ENCODE measurements around the gene ROMO1. TPM values are rescaled to one million over a fixed set of nuclear protein-coding genes. Genes with fewer than 3 reads are reported as not detected.

The ROMO1 gene
- total RNA-seq, 2 experiments from 2014 or later, result 32.9 to 35.8 TPM

DNA sequence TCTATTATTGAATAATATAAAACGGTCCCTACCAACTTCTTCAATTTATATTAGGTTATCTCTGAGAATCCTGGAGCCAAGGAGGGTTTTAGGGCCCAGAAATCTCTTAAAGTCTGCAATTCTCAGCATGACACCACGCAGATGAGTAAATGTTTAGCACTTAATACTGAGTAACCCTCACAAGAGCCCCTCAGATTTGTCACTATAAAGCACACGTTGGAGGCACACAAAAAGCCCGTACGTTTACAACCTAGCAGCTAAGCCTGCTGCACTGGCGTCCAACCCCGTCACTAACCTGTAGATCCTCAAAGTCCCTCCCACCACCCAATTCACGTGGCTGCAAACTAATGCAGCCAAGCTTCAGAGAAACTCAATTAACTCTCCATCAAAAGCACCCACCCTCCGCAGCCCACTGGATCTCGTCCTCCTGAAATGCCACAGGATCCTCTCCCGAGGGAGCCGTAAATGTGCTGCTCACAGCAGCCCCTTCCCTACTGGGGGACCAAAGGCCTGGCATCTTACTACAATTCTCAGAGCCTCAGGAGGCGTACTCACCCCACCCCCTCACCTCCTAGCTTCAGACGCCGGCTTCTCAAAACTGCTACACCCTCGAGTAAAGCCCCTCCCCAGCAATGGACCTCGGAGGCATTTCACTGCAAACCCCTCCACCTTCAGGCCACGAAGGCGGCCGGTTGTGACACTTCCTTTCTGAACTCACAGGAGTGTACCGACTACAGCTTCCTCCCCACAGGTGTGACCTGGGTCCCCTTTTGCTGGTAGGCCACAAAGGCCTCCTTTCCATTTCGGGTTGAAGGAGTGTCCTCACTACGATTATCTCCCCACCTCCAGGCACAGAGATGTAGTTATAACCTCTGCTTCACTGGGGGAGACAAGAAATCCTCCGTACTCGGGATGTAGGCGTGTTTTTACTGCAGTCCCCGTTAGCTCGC is 35.4 kb upstream of the ROMO1 start:
- H3K27ac ChIP-seq (ENCODE audit: low read depth in 1 of 2, low read length in 2 of 2), result peak overlapping the region; percentile 99
- ATAC-seq (ENCODE audit: poor library complexity) (peak; percentile 66), DNase-seq (peak; percentile 41 to 86 (median 58))
- H3K4me3 ChIP-seq (ENCODE audit: low read length), result peak overlapping the region; percentile 97
- H3K27ac Mint-ChIP-seq, result peak overlapping the region; percentile 99
- no peaks in the 10 kb centered on the region for H3K27me3 ChIP-seq (ENCODE audit: control insufficient read depth in 1 of 2, insufficient read depth in 2 of 2, low read length in 2 of 2)
- H3K4me3 Mint-ChIP-seq, result peak overlapping the region; percentile 89
- H3K36me3 ChIP-seq (ENCODE audit: insufficient read depth, low read length), result peaks cover 5% of the 10 kb centered on the region
- ChIA-PET CTCF (interaction anchor here (0.9 to 8.1 kb wide), 7 partner anchors 29 to 78 kb away, joined by 3 to 57 read pairs (median 4); partner anchors contain the start of genes NFS1, RBM39 and ROMO1), POLR2A (interaction anchor here (0.6 to 8.2 kb wide), 27 partner anchors 8 to 517 kb away, joined by 3 to 147 read pairs (median 5); partner anchors contain the start of genes CEP250, EDEM2, ERGIC3 and NFS1)
- H3K4me1 ChIP-seq (ENCODE audit: insufficient read depth, low read length), result peaks cover 37% of the 10 kb centered on the region
- intact Hi-C loops (cut with DNase I, micrococcal nuclease), result loop anchor here (1.0 to 5.0 kb wide), 8 partner anchors 35 to 171 kb away; partner anchors contain the start of genes ERGIC3 (in 2 of the 2), NFS1 (in 2 of the 2), ROMO1 (in 2 of the 2) and RBM39 (in 1 of the 2)
- H3K4me1 Mint-ChIP-seq (ENCODE audit: low read depth), result peaks cover 58% of the 10 kb centered on the region
- peaks cover 28% of the 10 kb centered on the region for H3K36me3 Mint-ChIP-seq (ENCODE audit: low read depth)
- no peak for TF ChIP-seq CTCF (IDR thresholded peaks at IDR 0.05)
- H3K9me3 Mint-ChIP-seq, result no peaks in the 10 kb centered on the region
- H3K27me3 Mint-ChIP-seq, result no peaks in the 10 kb centered on the region
- no peaks in the 10 kb centered on the region for H3K9me3 ChIP-seq (ENCODE audit: control insufficient read depth in 1 of 2, insufficient read depth in 1 of 2, low read length in 2 of 2)

DNA sequence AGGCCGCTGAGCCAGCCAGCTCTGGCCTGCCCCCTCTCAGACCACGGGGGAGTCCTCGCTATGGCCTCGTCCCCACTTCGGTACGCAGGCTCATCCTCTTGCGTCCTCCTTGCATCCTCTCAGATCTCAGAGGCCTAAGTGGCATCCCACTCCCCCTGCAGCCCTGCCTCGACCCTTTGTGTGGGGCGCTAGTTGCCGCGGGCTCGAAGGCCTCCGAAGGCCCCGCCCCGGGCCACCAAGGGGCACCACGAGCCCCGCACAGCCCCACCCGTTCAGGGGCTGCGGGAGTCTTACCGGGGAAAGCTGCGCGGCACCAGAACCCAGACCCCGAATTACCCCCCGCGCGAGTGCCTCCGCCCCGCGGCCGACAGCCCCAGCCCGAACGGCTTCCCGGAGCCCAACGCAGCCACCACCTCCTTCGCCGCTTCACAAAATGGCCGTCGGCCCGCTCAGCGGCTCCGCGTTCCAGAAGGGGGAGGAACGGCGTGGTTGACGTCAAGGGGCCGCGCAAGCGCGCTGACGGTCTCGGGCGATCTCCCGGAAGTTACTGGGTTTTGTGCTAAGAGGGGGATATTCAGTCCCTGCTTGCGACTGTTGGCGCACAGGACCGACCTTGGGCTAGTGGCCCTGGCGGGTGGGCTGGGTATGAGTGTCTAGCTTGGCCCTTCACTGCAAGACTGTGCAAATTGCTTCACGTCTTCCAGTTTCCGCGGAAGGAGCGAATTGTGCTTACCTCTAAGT is 34.6 kb upstream of the ROMO1 start, which contains the start of the genes CPNE1 and RBM12:
TSS of gene CPNE1 (minus strand) at position 435 of the 741 bp plus-strand sequence. CDS start 31,977 bp downstream, outside the sequence.
TSS of gene RBM12 (minus strand) at position 435 of the 741 bp plus-strand sequence. CDS start 9,578 bp downstream, outside the sequence.
- Histone ChIP-seq H3K27me3 (ENCODE audit: control insufficient read depth in 1 of 2, insufficient read depth in 2 of 2, low read length in 2 of 2) (no peaks in the 10 kb centered on the region), H3K36me3 (ENCODE audit: insufficient read depth, low read length) (peaks cover 14% of the 10 kb centered on the region), H3K4me1 (ENCODE audit: insufficient read depth, low read length) (peaks cover 37% of the 10 kb centered on the region), H3K27ac (ENCODE audit: low read depth in 1 of 2, low read length in 2 of 2) (peak within 1 kb of the TSS; percentile 99), H3K4me3 (ENCODE audit: low read length) (peak within 1 kb of the TSS; percentile 97), H3K9me3 (ENCODE audit: control insufficient read depth in 1 of 2, insufficient read depth in 1 of 2, low read length in 2 of 2) (no peaks in the 10 kb centered on the region)
- ATAC-seq (ENCODE audit: poor library complexity) (peak; percentile 67), DNase-seq (peak; percentile 87 to 97 (median 92))
- no peaks in the 10 kb centered on the region for H3K27me3 Mint-ChIP-seq
- no peaks in the 10 kb centered on the region for H3K9me3 Mint-ChIP-seq
- intact Hi-C loops (cut with DNase I, micrococcal nuclease), result loop anchor here (1.0 to 5.0 kb wide), 9 partner anchors 34 to 172 kb away; partner anchors contain the start of genes ERGIC3 (in 2 of the 2), NFS1 (in 2 of the 2), RBM39 (in 2 of the 2) and ROMO1 (in 2 of the 2)
- peak within 1 kb of the TSS; percentile 99 for H3K27ac Mint-ChIP-seq
- peaks cover 49% of the 10 kb centered on the region for H3K4me1 Mint-ChIP-seq (ENCODE audit: low read depth)
- no peak for TF ChIP-seq CTCF (IDR thresholded peaks at IDR 0.05)
- POLR2A ChIA-PET, result interaction anchor here (0.8 to 8.2 kb wide), 20 partner anchors 9 to 518 kb away, joined by 3 to 147 read pairs (median 10); partner anchors contain the start of genes CEP250, EDEM2, ERGIC3 and NFS1
- H3K4me3 Mint-ChIP-seq, result peak within 1 kb of the TSS; percentile 89
- H3K36me3 Mint-ChIP-seq (ENCODE audit: low read depth), result peaks cover 33% of the 10 kb centered on the region
- CTCF ChIA-PET, result interaction anchor here (0.9 to 8.1 kb wide), 5 partner anchors 35 to 77 kb away, joined by 3 to 57 read pairs (median 6); partner anchors contain the start of genes NFS1, RBM39 and ROMO1

Measured in CD4-positive, alpha-beta T cell (primary cell).